ENCODE data around the gene PAPOLA. TPM values are rescaled to one million over a fixed set of nuclear protein-coding genes. Genes with fewer than 3 reads are reported as not detected.
A peak's percentile ranks its signal among the peaks of the same experiment; 100 is the strongest.

PAPOLA gene
- total and polyA plus RNA-seq, 9 of the 15 experiments (the other 6 are each of a cell fraction or from before 2014, with no cell fraction given), result 51.1 to 199 (median 95.8) TPM

DNA sequence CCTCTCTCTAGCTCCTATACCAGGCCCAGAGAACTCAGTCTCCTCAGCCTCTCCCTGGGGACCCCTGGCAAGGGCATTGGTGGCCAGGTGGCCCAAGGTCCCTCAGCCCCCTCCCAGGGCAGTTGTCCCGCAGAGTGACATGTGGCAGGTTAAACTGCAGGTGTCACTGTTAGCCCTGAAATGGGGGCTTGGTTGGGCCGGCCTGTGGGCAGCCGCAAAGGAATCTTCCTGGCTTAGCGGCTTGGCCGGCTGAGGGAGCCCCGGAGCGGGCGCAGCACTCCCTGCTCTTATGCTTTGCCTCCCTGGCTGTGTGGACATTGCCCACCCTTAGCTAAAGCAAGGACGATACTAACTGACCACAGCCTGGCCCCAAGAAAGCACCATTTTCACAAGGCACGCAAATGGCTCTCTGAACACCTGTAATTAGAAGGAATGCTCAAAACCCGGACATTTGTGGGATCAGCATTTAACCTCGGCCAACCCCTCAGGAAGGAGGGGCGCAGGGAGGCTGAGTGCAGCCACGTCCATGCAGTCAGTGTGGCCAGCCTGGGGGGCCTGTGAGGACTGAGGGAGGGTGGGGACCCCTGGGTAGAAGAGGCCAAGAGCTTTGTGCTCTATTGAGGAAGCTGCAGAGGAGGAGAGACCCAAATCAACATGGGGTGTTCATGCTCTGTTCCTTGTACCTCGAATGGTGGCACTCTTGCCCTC lies 82.2 kb downstream of the PAPOLA start (continued):
- 0 out of 2 replicates have a peak, but pooled peaks have one; percentile 30 for TF ChIP-seq JUND (IDR thresholded peaks at IDR 0.05; ENCODE audit: borderline replicate concordance, low read depth, low read length)
- TF ChIP-seq JUND (tag; IDR thresholded peaks at IDR 0.05; ENCODE audit: borderline replicate concordance, low read depth, low read length), result no peak
- TF ChIP-seq XRCC5 (IDR thresholded peaks at IDR 0.05; ENCODE audit: low read depth, low read length), result peak; percentile 36; the same call in 1 of the 2 replicates
- peak; percentile 18; the same call in 1 of the 2 replicates for TF ChIP-seq ZNF239 (CRISPR knock-in tag; IDR thresholded peaks at IDR 0.05)
- TF ChIP-seq HNRNPLL (IDR thresholded peaks at IDR 0.05; ENCODE audit: low read depth, low read length, poor library complexity, severe bottlenecking), result peak; percentile 85
- TF ChIP-seq ZNF778 (CRISPR knock-in tag; IDR thresholded peaks at IDR 0.05), result no peak
- peak in 1 of 2 experiments; percentile 17; a peak in 1 of 4 replicates for TF ChIP-seq RCOR1 (IDR thresholded peaks at IDR 0.05; ENCODE audit: borderline replicate concordance in 1 of 2, low read depth in 2 of 2, low read length in 2 of 2)
- TF ChIP-seq STAG1 (CRISPR knock-in tag; IDR thresholded peaks at IDR 0.05; ENCODE audit: borderline replicate concordance), result peak; percentile 80; the same call in 1 of the 2 replicates
- no peak for TF ChIP-seq SMARCC2 (IDR thresholded peaks at IDR 0.05; ENCODE audit: low read depth)
- TF ChIP-seq, protein P1, sequence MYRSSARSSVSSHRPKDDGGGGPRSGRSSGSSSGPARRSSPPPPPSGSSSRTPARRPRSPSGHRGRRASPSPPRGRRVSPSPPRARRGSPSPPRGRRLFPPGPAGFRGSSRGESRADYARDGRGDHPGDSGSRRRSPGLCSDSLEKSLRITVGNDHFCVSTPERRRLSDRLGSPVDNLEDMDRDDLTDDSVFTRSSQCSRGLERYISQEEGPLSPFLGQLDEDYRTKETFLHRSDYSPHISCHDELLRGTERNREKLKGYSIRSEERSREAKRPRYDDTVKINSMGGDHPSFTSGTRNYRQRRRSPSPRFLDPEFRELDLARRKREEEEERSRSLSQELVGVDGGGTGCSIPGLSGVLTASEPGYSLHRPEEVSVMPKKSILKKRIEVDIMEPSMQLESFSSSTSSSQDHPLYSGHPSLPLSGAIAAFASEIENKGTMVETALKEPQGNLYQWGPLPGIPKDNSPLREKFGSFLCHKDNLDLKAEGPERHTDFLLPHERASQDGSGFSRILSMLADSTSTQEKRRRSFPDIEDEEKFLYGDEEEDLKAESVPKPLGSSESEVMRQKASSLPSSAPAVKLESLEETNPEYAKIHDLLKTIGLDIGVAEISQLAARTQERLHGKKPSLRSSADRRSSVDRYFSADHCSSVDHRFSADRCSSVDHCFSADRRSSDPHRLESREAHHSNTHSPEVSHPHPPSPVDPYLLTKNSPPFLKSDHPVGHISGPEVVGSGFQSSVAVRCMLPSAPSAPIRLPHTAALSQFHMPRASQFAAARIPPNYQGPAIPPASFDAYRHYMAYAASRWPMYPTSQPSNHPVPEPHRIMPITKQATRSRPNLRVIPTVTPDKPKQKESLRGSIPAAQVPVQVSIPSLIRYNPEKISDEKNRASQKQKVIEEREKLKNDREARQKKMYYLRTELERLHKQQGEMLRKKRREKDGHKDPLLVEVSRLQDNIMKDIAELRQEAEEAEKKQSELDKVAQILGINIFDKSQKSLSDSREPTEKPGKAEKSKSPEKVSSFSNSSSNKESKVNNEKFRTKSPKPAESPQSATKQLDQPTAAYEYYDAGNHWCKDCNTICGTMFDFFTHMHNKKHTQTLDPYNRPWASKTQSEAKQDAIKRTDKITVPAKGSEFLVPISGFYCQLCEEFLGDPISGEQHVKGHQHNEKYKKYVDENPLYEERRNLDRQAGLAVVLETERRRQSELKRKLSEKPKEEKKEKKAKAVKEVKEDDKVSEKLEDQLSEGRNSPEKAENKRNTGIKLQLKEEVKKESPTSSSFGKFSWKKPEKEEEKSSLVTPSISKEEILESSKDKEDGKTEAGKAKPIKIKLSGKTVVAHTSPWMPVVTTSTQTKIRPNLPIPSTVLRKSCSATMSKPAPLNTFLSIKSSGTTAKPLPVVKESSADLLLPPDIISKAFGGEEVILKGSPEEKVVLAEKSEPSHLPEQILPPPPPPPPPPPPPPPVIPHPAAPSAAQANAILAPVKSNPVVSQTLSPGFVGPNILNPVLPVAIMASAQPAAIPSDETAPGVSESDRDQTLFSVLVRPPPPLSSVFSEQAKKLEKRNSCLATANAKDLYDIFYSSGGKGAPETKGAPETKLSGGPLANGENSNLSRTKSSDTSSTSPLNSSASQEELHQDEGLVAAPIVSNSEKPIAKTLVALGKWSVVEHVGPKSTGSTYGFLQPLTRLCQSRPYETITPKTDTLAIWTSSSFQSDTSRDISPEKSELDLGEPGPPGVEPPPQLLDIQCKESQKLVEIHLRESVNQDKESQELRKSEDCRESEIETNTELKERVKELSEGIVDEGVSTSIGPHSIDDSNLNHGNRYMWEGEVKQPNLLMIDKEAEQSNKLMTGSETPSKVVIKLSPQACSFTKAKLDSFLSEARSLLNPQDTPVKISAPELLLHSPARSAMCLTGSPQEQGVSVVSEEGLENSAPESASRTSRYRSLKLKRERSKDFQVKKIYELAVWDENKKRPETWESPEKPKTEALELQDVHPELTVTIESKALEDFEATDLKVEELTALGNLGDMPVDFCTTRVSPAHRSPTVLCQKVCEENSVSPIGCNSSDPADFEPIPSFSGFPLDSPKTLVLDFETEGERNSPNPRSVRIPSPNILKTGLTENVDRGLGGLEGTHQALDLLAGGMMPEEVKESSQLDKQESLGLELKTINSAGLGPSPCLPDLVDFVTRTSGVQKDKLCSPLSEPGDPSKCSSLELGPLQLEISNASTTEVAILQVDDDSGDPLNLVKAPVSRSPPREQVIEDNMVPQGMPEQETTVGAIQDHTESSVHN (IDR thresholded peaks at IDR 0.05; ENCODE audit: borderline replicate concordance in 1 of 2, low read depth in 1 of 2), result no peak
- no peak for TF ChIP-seq TGIF2 (CRISPR knock-in tag; IDR thresholded peaks at IDR 0.05)
- TF ChIP-seq, protein P2, sequence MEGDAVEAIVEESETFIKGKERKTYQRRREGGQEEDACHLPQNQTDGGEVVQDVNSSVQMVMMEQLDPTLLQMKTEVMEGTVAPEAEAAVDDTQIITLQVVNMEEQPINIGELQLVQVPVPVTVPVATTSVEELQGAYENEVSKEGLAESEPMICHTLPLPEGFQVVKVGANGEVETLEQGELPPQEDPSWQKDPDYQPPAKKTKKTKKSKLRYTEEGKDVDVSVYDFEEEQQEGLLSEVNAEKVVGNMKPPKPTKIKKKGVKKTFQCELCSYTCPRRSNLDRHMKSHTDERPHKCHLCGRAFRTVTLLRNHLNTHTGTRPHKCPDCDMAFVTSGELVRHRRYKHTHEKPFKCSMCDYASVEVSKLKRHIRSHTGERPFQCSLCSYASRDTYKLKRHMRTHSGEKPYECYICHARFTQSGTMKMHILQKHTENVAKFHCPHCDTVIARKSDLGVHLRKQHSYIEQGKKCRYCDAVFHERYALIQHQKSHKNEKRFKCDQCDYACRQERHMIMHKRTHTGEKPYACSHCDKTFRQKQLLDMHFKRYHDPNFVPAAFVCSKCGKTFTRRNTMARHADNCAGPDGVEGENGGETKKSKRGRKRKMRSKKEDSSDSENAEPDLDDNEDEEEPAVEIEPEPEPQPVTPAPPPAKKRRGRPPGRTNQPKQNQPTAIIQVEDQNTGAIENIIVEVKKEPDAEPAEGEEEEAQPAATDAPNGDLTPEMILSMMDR (IDR thresholded peaks at IDR 0.05 in 2 of 3, conservative IDR thresholded peaks at IDR 0.05 in 1 of 3; ENCODE audit: insufficient read depth in 2 of 3, low read depth in 1 of 3, low read length in 3 of 3), result peak; percentile 83 to 98 (median 95)
- TF ChIP-seq ZNF444 (CRISPR knock-in tag; IDR thresholded peaks at IDR 0.05), result no peak
- TF ChIP-seq ZNF316 (IDR thresholded peaks at IDR 0.05), result peak; percentile 63
- TF ChIP-seq SMC3 (conservative IDR thresholded peaks at IDR 0.05; ENCODE audit: insufficient read depth, low read depth, low read length), result peak; percentile 87
- TF ChIP-seq NRF1 (conservative IDR thresholded peaks at IDR 0.05 in 1 of 2, IDR thresholded peaks at IDR 0.05 in 1 of 2), result peak; percentile 29 to 45; a peak in 3 of 4 replicates

Data from K562 (cell line).